Hematopoietic multipotent progenitor cell (in vitro differentiated cells): Measurements from ENCODE around the gene CYP46A1. TPM values are rescaled to one million over a fixed set of nuclear protein-coding genes. Genes with fewer than 3 reads are reported as not detected.
"Not testable (repeated sequence)": the region's sequence is repeated elsewhere in the genome, so short reads cannot be mapped to it uniquely, and the experiment has no call there.

Source experiments
- DNase-seq, 3 donors: peaks; one replicate each; pipeline ENCODE4 v3.0.0-alpha.2; 2011 to 2015; ENCODE audit warnings: low read depth in 2 of 3, low spot score in 2 of 3
- total RNA-seq: library from RNA; depleted of rRNA; stranded (reverse); fragments of >200 nt; gene quantifications from one replicate; pipeline ENCODE4 v1.2.3, GENCODE V29; 2012

Gene CYP46A1
- total RNA-seq, 1 donor, result not detected

GRCh38 chr14:99754141-99755067 is 70.3 kb downstream of the CYP46A1 start:
- DNase-seq, result no peak

GRCh38 chr14:99755068-99755405 is 70.9 kb downstream of the CYP46A1 start:
- DNase-seq, result no peak

GRCh38 chr14:99755629-99756603 is 71.8 kb downstream of the CYP46A1 start:
- DNase-seq, result no peak

- DNase-seq, result no peak
These were observed 72.7 kb downstream of the CYP46A1 start for GRCh38 chr14:99756796-99757195.

GRCh38 chr14:99757331-99758070 is 73.4 kb downstream of the CYP46A1 start:
- no peak for DNase-seq

GRCh38 chr14:99758121-99758821 is 74.2 kb downstream of the CYP46A1 start:
- no peak for DNase-seq

- no peak for DNase-seq
These were observed 74.9 kb downstream of the CYP46A1 start for GRCh38 chr14:99758872-99759545.

- DNase-seq, result no peak
These were observed 75.4 kb downstream of the CYP46A1 start for GRCh38 chr14:99759546-99759925.

GRCh38 chr14:99760817-99761216 is 76.7 kb downstream of the CYP46A1 start:
- no peak for DNase-seq

GRCh38 chr14:99762911-99763310 is 78.8 kb downstream of the CYP46A1 start:
- DNase-seq, result not testable (repeated sequence)

- DNase-seq, result no peak
These were observed 79.6 kb downstream of the CYP46A1 start for GRCh38 chr14:99763527-99764221.

- no peak for DNase-seq
These were observed 80.2 kb downstream of the CYP46A1 start for GRCh38 chr14:99764222-99764706.

GRCh38 chr14:99768381-99768780 is 84.3 kb downstream of the CYP46A1 start:
- no peak for DNase-seq

- no peak for DNase-seq
These were observed 85.0 kb downstream of the CYP46A1 start for GRCh38 chr14:99769123-99769522.

- DNase-seq, result no peak
These were observed 85.7 kb downstream of the CYP46A1 start for GRCh38 chr14:99769799-99770198.

GRCh38 chr14:99772371-99773283 is 88.5 kb downstream of the CYP46A1 start:
- DNase-seq, result no peak
